Measurements from ENCODE around the gene CD99L2. TPM values are rescaled to one million over a fixed set of nuclear protein-coding genes. Genes with fewer than 3 reads are reported as not detected.

Gene CD99L2
- total RNA-seq, 1 experiment from 2014 or later = 156 TPM

DNA sequence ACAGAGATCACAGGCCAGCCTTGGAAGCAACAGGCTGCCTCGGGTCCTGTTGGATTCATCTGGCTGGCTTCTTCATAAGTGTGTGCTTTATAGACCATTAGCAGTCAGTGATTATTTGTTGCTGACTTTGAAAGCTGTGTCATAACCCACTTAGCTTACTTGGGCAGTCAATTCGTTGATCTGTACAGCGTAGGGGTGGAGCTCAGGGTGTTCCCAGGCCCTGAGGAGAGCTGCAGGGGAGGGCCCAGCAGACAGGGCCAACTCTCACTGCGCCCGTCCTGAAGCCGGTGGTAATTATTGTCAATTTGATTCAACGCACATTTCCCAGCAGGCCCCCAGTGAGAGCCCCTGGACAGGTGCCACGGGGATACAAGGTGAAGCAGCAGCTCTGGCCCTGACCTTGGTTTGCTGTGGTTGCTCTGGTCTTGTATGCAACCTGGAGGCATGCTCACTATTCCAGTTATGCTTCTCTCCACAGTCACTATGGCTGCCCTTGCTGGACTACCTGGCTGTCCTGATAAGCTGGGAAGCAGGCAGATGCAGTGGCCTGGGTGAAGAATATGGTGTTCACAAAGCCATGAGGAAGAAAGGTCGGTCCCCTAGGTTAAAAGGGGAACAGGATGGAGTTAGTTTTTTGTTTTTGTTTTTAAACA lies 44.6 kb upstream of the CD99L2 start:
- in situ Hi-C loops (cut with HindIII; ENCODE audit: low pct_unique_long_range_greater_than_20kb, low sequenced_read_pairs) = no loop called here
- TF ChIP-seq, protein P1, sequence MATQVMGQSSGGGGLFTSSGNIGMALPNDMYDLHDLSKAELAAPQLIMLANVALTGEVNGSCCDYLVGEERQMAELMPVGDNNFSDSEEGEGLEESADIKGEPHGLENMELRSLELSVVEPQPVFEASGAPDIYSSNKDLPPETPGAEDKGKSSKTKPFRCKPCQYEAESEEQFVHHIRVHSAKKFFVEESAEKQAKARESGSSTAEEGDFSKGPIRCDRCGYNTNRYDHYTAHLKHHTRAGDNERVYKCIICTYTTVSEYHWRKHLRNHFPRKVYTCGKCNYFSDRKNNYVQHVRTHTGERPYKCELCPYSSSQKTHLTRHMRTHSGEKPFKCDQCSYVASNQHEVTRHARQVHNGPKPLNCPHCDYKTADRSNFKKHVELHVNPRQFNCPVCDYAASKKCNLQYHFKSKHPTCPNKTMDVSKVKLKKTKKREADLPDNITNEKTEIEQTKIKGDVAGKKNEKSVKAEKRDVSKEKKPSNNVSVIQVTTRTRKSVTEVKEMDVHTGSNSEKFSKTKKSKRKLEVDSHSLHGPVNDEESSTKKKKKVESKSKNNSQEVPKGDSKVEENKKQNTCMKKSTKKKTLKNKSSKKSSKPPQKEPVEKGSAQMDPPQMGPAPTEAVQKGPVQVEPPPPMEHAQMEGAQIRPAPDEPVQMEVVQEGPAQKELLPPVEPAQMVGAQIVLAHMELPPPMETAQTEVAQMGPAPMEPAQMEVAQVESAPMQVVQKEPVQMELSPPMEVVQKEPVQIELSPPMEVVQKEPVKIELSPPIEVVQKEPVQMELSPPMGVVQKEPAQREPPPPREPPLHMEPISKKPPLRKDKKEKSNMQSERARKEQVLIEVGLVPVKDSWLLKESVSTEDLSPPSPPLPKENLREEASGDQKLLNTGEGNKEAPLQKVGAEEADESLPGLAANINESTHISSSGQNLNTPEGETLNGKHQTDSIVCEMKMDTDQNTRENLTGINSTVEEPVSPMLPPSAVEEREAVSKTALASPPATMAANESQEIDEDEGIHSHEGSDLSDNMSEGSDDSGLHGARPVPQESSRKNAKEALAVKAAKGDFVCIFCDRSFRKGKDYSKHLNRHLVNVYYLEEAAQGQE (IDR thresholded peaks at IDR 0.05; ENCODE audit: insufficient read depth in 1 of 2, low read depth in 2 of 2, low read length in 1 of 2) = no peak
- no peak for TF ChIP-seq POLR2AphosphoS5 (IDR thresholded peaks at IDR 0.05; ENCODE audit: low read depth, low read length)
- no peak for TF ChIP-seq TCF7L2 (IDR thresholded peaks at IDR 0.05; ENCODE audit: low read depth, low read length)
- TF ChIP-seq, protein P2, sequence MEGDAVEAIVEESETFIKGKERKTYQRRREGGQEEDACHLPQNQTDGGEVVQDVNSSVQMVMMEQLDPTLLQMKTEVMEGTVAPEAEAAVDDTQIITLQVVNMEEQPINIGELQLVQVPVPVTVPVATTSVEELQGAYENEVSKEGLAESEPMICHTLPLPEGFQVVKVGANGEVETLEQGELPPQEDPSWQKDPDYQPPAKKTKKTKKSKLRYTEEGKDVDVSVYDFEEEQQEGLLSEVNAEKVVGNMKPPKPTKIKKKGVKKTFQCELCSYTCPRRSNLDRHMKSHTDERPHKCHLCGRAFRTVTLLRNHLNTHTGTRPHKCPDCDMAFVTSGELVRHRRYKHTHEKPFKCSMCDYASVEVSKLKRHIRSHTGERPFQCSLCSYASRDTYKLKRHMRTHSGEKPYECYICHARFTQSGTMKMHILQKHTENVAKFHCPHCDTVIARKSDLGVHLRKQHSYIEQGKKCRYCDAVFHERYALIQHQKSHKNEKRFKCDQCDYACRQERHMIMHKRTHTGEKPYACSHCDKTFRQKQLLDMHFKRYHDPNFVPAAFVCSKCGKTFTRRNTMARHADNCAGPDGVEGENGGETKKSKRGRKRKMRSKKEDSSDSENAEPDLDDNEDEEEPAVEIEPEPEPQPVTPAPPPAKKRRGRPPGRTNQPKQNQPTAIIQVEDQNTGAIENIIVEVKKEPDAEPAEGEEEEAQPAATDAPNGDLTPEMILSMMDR (IDR thresholded peaks at IDR 0.05) = no peak
- TF ChIP-seq SIN3A (IDR thresholded peaks at IDR 0.05; ENCODE audit: borderline replicate concordance, insufficient read depth, low read depth, low read length) = no peak
- no TSS peak for BruUV-seq (replicated peaks)
- Histone ChIP-seq H3K9me3 (ENCODE audit: control insufficient read depth, insufficient read depth, low read depth, low read length) (no peaks in the 10 kb centered on the region), H3K36me3 (ENCODE audit: control insufficient read depth, insufficient read depth, low read length) (no peaks in the 10 kb centered on the region), H3K27me3 (ENCODE audit: control insufficient read depth, insufficient read depth, low read length) (no peaks in the 10 kb centered on the region), H3K27ac (ENCODE audit: low read length) (no peak overlapping the region), H3K4me1 (ENCODE audit: control insufficient read depth, insufficient read depth, low read length) (no peaks in the 10 kb centered on the region), H3K4me3 (ENCODE audit: low read depth in 2 of 2, low read length in 2 of 2) (no peak overlapping the region)
- ChIA-PET CTCF (no interaction called here), POLR2A (no interaction called here)
- peak; percentile 50 for ATAC-seq
- no peak for DNase-seq (ENCODE audit: low read depth, low spot score)
- intact Hi-C loops (cut with micrococcal nuclease; ENCODE audit: unreplicated experiment) = no loop called here

DNA sequence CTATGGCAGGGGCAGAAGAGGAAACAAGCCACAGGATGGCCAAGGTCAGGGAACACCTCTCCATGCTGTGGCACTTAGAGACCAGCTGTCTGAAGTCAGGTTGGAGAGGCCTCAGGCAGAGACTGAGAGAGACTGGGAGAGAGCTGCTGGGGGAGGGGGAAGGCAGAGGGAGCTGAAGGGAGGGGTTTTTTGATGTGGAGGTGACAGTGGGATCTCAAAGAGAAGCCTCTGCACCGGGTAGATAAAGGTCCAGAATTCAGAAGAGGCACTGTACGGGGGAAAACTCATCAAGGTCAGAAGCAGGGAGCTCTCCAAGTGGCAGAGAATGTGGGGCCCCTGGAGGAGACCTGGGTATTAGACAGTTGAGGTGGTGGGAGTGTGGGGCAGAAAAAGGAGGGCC lies 43.1 kb upstream of the CD99L2 start:
- DNase-seq (ENCODE audit: low read depth, low spot score) = no peak
- Histone ChIP-seq H3K4me3 (ENCODE audit: low read depth in 2 of 2, low read length in 2 of 2) (no peak overlapping the region), H3K9me3 (ENCODE audit: control insufficient read depth, insufficient read depth, low read depth, low read length) (no peaks in the 10 kb centered on the region), H3K27me3 (ENCODE audit: control insufficient read depth, insufficient read depth, low read length) (no peaks in the 10 kb centered on the region), H3K36me3 (ENCODE audit: control insufficient read depth, insufficient read depth, low read length) (no peaks in the 10 kb centered on the region), H3K4me1 (ENCODE audit: control insufficient read depth, insufficient read depth, low read length) (no peaks in the 10 kb centered on the region), H3K27ac (ENCODE audit: low read length) (no peak overlapping the region)
- in situ Hi-C loops (cut with HindIII; ENCODE audit: low pct_unique_long_range_greater_than_20kb, low sequenced_read_pairs) (no loop called here), intact Hi-C loops (cut with micrococcal nuclease; ENCODE audit: unreplicated experiment) (no loop called here)
- TF ChIP-seq SIN3A (IDR thresholded peaks at IDR 0.05; ENCODE audit: borderline replicate concordance, insufficient read depth, low read depth, low read length) (no peak), TCF7L2 (IDR thresholded peaks at IDR 0.05; ENCODE audit: low read depth, low read length) (no peak), POLR2AphosphoS5 (IDR thresholded peaks at IDR 0.05; ENCODE audit: low read depth, low read length) (no peak)
- TF ChIP-seq, protein P2 (IDR thresholded peaks at IDR 0.05) = no peak
- TF ChIP-seq, protein P1 (IDR thresholded peaks at IDR 0.05; ENCODE audit: insufficient read depth in 1 of 2, low read depth in 2 of 2, low read length in 1 of 2) = no peak
- CTCF ChIA-PET = no interaction called here
- no TSS peak for BruUV-seq (replicated peaks)
- ATAC-seq = no peak
- POLR2A ChIA-PET = no interaction called here
